PC-3 (cell line): ENCODE data around the gene COLEC11. TPM values are rescaled to one million over a fixed set of nuclear protein-coding genes. Genes with fewer than 3 reads are reported as not detected.

Experiments used
- ATAC-seq: fragments of 200-7000 bp; cut with Tn5 transposase; 2 replicates; pipeline ENCODE4 v1.9.1; 2020; ENCODE audit warnings: mild to moderate bottlenecking, moderate library complexity
- BruUV-seq: library from RNA; stranded (reverse); fragments of 400-500 nt; replicated peaks from 2 replicates; lab custom pipeline; 2021; lab: Mats Ljungman, UMichigan
- CTCF ChIA-PET: fragments of 300-600 bp; sonication (Branson Sonifier 250); formaldehyde crosslinking; loops from one replicate; lab custom pipeline; 2022; ENCODE audit warnings: antibody characterized with exemption; lab: Charles Lee
- POLR2A ChIA-PET: fragments of 300-600 bp; sonication (Branson Sonifier 250); formaldehyde crosslinking; loops from one replicate; lab custom pipeline; 2022; ENCODE audit warnings: antibody characterized with exemption; ENCODE audit not compliant: unreplicated experiment; lab: Charles Lee
- DNase-seq: peaks from one replicate; pipeline ENCODE4 v3.0.0-alpha.2; 2015
- H2AFZ ChIP-seq: fragments of 300-600 bp; sonication (generic); 2 replicates; pipeline ENCODE4 v1.6.0; 2016; ENCODE audit warnings: antibody characterized with exemption, low read length
- H3F3A ChIP-seq: fragments of 300-600 bp; sonication (generic); one replicate; pipeline ENCODE4 v1.6.0; 2017; ENCODE audit warnings: antibody characterized with exemption, low read length, control low read depth, mild to moderate bottlenecking; ENCODE audit not compliant: unreplicated experiment
- H3K27ac ChIP-seq: fragments of 300-600 bp; sonication (generic); 2 replicates; pipeline ENCODE4 v1.5.1; 2016; ENCODE audit warnings: mild to moderate bottlenecking, low read length
- H3K27me3 ChIP-seq: fragments of 300-600 bp; sonication (generic); 2 replicates; pipeline ENCODE4 v1.6.1; 2016; ENCODE audit warnings: low read length, mixed read lengths
- H3K36me3 ChIP-seq: fragments of 300-600 bp; sonication (generic); 2 replicates; pipeline ENCODE4 v1.6.1; 2016; ENCODE audit warnings: low read depth, mixed run types, low read length, mixed read lengths
- H3K4me1 ChIP-seq: fragments of 300-600 bp; sonication (generic); 2 replicates; pipeline ENCODE4 v1.5.1; 2016; ENCODE audit warnings: low read length; ENCODE audit not compliant: insufficient read depth
- H3K4me2 ChIP-seq: fragments of 300-600 bp; sonication (generic); 2 replicates; pipeline ENCODE4 v1.6.0; 2016; ENCODE audit warnings: low read length
- H3K4me3 ChIP-seq: fragments of 300-600 bp; sonication (generic); 2 replicates; pipeline ENCODE4 v1.5.1; 2016; ENCODE audit warnings: mild to moderate bottlenecking, low read length, mixed read lengths
- H3K79me2 ChIP-seq: fragments of 300-600 bp; sonication (generic); 2 replicates; pipeline ENCODE4 v1.6.1; 2017; ENCODE audit warnings: low read length, mixed read lengths
- H3K9ac ChIP-seq: fragments of 300-600 bp; sonication (generic); 2 replicates; pipeline ENCODE4 v1.6.0; 2016; ENCODE audit warnings: mild to moderate bottlenecking, low read length
- H3K9me2 ChIP-seq: fragments of 300-600 bp; sonication (generic); replicated peaks from 2 replicates; pipeline ENCODE4 v1.6.1; 2016; ENCODE audit warnings: mixed run types, low read length, mixed read lengths
- H3K9me3 ChIP-seq: fragments of 300-600 bp; sonication (generic); 2 replicates; pipeline ENCODE4 v1.6.1; 2016; ENCODE audit warnings: low read length, mixed read lengths
- H4K20me1 ChIP-seq: fragments of 300-600 bp; sonication (generic); 2 replicates; pipeline ENCODE4 v1.6.1; 2016; ENCODE audit warnings: low read length, mixed read lengths
- EZH2 ChIP-seq: fragments of 300-600 bp; sonication (generic); IDR thresholded peaks from one replicate; pipeline ENCODE4 v1.6.1; 2017; ENCODE audit warnings: antibody characterized with exemption, mild to moderate bottlenecking, low read length; ENCODE audit not compliant: unreplicated experiment
- EZH2phosphoT487 ChIP-seq: fragments of 300-600 bp; sonication (generic); IDR thresholded peaks from 2 replicates; pipeline ENCODE4 v1.6.1; 2018; ENCODE audit warnings: mild to moderate bottlenecking, antibody characterized with exemption, low read length, borderline replicate concordance
- intact Hi-C: fragments of 100-400 bp; cut with micrococcal nuclease; formaldehyde crosslinking; loops from 2 replicates; pipeline ENCODE4 v1.9.0; 2023
- total RNA-seq: library from RNA; depleted of rRNA; stranded (reverse); fragments of >200 nt; gene quantifications from 2 replicates; pipeline ENCODE4 v1.2.3, GENCODE V29; 2014
- TF ChIP-seq, protein P1 (sequence below): fragments of 300-600 bp; sonication (generic); conservative IDR thresholded peaks from 2 replicates; pipeline ENCODE4 v1.5.1; 2017; ENCODE audit warnings: antibody characterized with exemption, low read depth, mild to moderate bottlenecking, low read length

Gene COLEC11
- total RNA-seq, 1 experiment from 2014 or later, result 0.44 TPM

DNA sequence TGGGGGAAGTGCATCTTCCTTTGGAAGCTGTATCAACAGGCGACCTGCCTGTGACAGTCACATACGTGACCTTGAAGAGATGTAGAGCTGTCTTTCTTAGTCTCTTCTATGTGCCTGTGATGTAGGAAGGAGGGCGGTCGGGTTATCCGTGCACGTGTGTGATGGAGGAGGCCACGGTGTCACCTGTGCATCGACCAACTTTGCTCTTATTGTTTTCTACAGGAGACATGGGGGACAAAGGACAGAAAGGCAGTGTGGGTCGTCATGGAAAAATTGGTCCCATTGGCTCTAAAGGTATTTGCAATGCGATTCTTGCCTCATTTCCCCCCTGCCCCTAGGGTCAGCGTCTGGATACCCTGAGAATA lies 42.4 kb downstream of the COLEC11 start:
- Histone ChIP-seq H3K4me1 (no peaks in the 10 kb centered on the region), H2AFZ (no peak overlapping the region), H3K4me3 (no peak overlapping the region), H3K4me2 (no peak overlapping the region), H3K27me3 (peaks cover 17% of the 10 kb centered on the region), H3K79me2 (no peaks in the 10 kb centered on the region), H3K9me3 (no peaks in the 10 kb centered on the region), H3K9me2 (no peaks in the 10 kb centered on the region), H3K36me3 (no peaks in the 10 kb centered on the region), H4K20me1 (no peaks in the 10 kb centered on the region), H3F3A (no peaks in the 10 kb centered on the region), H3K27ac (no peak overlapping the region), H3K9ac (no peak overlapping the region)
- DNase-seq, result no peak
- intact Hi-C loops, result no loop called here
- BruUV-seq, result no TSS peak
- ChIA-PET CTCF (no interaction called here), POLR2A (no interaction called here)
- no peak for TF ChIP-seq EZH2phosphoT487
- TF ChIP-seq, protein P1, sequence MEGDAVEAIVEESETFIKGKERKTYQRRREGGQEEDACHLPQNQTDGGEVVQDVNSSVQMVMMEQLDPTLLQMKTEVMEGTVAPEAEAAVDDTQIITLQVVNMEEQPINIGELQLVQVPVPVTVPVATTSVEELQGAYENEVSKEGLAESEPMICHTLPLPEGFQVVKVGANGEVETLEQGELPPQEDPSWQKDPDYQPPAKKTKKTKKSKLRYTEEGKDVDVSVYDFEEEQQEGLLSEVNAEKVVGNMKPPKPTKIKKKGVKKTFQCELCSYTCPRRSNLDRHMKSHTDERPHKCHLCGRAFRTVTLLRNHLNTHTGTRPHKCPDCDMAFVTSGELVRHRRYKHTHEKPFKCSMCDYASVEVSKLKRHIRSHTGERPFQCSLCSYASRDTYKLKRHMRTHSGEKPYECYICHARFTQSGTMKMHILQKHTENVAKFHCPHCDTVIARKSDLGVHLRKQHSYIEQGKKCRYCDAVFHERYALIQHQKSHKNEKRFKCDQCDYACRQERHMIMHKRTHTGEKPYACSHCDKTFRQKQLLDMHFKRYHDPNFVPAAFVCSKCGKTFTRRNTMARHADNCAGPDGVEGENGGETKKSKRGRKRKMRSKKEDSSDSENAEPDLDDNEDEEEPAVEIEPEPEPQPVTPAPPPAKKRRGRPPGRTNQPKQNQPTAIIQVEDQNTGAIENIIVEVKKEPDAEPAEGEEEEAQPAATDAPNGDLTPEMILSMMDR, result no peak
- TF ChIP-seq EZH2, result no peak
- no peak for ATAC-seq

DNA sequence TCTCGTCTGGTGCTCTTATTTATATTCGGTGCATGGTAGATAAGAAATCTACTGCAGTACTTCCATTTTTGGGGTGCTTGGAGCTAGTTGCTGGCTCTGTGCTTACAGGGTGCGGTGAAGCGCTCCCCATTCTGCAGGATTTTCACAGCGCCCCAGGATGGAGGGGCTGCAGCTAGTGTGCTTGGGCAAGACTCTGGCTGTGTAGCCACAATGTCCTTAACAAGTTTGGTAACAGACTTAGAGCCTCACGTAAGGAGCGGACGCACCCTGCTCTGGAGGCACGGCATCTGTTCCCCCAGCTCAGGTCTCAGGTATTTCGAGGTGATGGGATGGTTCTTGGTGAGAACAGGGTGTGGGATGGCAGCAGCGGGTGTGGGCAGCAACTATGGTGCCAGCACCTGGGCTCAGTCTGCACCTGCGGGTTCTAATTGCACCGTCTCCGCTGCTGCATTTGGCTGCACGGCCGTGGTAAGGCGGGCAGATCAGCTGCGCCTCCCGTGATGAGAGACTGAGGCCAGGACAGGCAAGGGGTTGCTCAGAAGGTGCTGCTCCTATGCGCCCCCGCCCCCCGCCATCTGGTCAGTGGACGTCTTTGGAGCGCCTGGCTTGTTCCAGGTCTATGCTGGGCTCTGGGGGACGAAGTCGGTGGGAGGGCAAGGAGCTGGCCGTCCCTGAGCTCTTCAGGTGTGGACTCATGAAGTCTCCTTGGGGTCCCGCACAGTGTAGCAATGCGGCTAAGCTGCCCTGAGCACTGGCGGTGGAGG lies 43.0 kb downstream of the COLEC11 start:
- Histone ChIP-seq H3K4me2 (no peak overlapping the region), H2AFZ (no peak overlapping the region), H3K9me3 (no peaks in the 10 kb centered on the region), H3K9ac (no peak overlapping the region), H4K20me1 (no peaks in the 10 kb centered on the region), H3K27ac (no peak overlapping the region), H3K36me3 (no peaks in the 10 kb centered on the region), H3K4me3 (no peak overlapping the region), H3K9me2 (no peaks in the 10 kb centered on the region), H3K79me2 (no peaks in the 10 kb centered on the region), H3K4me1 (no peaks in the 10 kb centered on the region), H3K27me3 (peaks cover 17% of the 10 kb centered on the region), H3F3A (no peaks in the 10 kb centered on the region)
- ChIA-PET POLR2A (no interaction called here), CTCF (no interaction called here)
- no TSS peak for BruUV-seq
- no peak for DNase-seq
- no peak for ATAC-seq
- TF ChIP-seq, protein P1, result no peak
- TF ChIP-seq EZH2 (no peak), EZH2phosphoT487 (no peak)
- intact Hi-C loops, result no loop called here

DNA sequence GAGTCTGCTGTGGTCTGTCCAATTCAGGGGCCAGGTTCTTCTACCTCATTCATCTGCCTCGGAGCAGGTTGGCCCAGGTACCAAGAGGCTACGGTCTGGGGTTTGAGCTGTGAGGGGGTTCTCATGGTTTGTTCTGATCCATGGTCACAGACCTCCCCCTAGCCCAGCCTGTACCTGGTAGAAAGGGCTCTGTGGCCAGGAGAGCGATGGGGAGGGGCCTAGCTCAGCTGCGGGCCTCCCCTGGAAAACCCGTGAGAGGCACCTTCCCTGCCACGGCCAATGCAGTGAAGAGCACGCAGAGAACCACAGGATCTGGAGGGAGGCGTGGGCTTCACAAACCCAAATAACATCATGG lies 43.5 kb downstream of the COLEC11 start:
- H3K9ac ChIP-seq, result no peak overlapping the region
- ATAC-seq, result no peak
- H3K4me1 ChIP-seq, result no peaks in the 10 kb centered on the region
- no peak overlapping the region for H3K4me2 ChIP-seq
- H3K4me3 ChIP-seq, result no peak overlapping the region
- ChIA-PET CTCF (no interaction called here), POLR2A (no interaction called here)
- H3K36me3 ChIP-seq, result no peaks in the 10 kb centered on the region
- no peaks in the 10 kb centered on the region for H3K79me2 ChIP-seq
- intact Hi-C loops, result no loop called here
- no peaks in the 10 kb centered on the region for H3K9me2 ChIP-seq
- H3K27ac ChIP-seq, result no peak overlapping the region
- TF ChIP-seq EZH2phosphoT487 (no peak), EZH2 (no peak)
- H2AFZ ChIP-seq, result no peak overlapping the region
- H3K27me3 ChIP-seq, result peaks cover 17% of the 10 kb centered on the region
- BruUV-seq, result no TSS peak
- H3F3A ChIP-seq, result no peaks in the 10 kb centered on the region
- H4K20me1 ChIP-seq, result no peaks in the 10 kb centered on the region
- no peak for DNase-seq
- H3K9me3 ChIP-seq, result no peaks in the 10 kb centered on the region
